Astrocyte of the spinal cord (primary cell): ENCODE data around the gene CASZ1.

Source experiments
- DNase-seq: peaks from one replicate; pipeline ENCODE4 v3.0.0; 2011; ENCODE audit warnings: low read depth, low spot score
- H3K4me3 ChIP-seq: 2 replicates; pipeline ENCODE4 v1.5.1; 2011; ENCODE audit warnings: low read depth, mild to moderate bottlenecking, low read length, moderate library complexity
- in situ Hi-C: cut with HindIII; loops from 2 replicates; pipeline ENCODE4 v1.10.0; 2017; ENCODE audit warnings: low sequenced_read_pairs
- TF ChIP-seq, protein P1 (sequence below): IDR thresholded peaks from 2 replicates; pipeline ENCODE4 v1.5.1; 2012; ENCODE audit warnings: low read depth, mild to moderate bottlenecking, low read length, inconsistent platforms

Gene CASZ1

DNA sequence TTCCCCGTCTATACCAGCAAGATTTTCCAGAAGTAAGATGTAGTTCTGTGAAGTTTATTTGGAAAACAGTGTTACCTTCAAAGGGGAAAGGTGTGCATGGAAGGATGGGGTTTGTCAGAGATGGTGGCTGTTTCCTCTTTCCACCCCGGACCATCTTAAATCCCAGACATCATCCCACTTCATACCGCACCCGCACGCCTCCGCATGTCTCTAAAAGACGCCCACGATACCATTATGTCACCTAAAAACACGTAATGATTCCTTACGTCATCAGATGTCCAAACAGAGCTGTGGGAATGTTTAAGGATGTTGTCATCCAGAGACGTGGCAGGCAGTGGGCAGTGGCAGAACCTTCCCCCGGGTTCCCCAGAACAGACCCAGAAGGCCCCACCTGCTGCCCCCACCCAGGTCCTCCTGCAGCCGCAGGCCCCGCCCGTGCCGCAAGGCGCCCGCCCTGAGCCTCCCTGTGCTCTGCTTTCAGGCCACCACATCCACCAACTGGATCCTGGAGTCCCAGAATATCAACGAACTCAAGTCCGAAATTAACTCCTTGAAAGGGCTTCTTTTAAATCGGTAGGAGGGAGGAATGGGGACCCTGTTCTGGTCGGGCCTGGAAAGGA lies 169.5 kb downstream of the CASZ1 start:
- TF ChIP-seq, protein P1, sequence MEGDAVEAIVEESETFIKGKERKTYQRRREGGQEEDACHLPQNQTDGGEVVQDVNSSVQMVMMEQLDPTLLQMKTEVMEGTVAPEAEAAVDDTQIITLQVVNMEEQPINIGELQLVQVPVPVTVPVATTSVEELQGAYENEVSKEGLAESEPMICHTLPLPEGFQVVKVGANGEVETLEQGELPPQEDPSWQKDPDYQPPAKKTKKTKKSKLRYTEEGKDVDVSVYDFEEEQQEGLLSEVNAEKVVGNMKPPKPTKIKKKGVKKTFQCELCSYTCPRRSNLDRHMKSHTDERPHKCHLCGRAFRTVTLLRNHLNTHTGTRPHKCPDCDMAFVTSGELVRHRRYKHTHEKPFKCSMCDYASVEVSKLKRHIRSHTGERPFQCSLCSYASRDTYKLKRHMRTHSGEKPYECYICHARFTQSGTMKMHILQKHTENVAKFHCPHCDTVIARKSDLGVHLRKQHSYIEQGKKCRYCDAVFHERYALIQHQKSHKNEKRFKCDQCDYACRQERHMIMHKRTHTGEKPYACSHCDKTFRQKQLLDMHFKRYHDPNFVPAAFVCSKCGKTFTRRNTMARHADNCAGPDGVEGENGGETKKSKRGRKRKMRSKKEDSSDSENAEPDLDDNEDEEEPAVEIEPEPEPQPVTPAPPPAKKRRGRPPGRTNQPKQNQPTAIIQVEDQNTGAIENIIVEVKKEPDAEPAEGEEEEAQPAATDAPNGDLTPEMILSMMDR: no peak
- in situ Hi-C loops: no loop called here
- DNase-seq: no peak
- H3K4me3 ChIP-seq: no peak overlapping the region

DNA sequence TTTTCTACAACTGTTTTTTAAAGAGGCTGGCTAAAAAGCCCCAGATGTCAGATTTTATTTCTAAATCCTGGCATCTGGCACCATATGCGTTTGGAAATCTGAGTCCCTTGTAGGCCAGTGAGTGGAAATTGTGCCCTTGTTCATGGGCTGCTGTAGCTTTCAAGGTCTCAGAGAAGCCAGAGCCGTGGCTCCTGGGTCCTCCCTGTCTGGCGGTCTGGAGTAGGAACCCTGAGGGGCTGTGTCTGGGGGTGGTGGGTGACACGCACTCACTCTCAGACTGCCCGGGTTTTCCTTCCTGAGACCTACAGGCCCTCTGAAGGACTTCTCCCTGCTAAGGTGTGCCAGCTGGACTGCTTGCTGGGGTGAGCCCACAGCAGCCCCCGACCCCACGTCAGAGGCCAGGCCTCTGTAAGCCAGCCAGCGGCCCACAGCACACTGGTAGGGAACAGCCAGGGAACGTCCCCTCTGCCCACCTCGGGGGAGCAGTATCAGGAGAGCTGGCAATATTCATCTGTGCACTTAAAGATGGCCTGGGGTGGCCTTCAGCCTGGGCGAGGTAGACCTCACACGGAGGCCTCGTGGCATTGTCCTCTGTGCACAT lies 170.2 kb downstream of the CASZ1 start:
- no peak overlapping the region for H3K4me3 ChIP-seq
- in situ Hi-C loops: no loop called here
- no peak for DNase-seq
- TF ChIP-seq, protein P1: no peak

DNA sequence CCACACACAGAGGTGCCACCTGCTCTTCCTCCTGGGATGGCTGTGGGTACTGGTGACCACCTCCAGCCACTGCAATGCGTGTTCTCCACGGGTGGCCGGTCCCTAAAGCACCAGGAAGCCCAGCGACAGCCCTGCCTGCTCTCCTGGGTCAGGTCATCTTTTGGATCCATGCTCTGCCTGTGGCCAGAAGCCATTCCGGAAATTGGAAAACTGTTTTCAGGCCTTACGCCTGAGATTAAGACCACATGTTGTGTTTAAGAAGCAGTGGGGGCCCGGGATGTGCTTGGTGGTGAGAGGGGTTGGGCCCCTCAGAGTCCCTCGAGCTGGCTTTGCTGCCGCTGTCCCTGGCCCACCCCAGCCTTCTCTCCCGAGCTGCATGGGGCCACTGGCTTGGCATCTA lies 170.9 kb downstream of the CASZ1 start:
- no peak overlapping the region for H3K4me3 ChIP-seq
- TF ChIP-seq, protein P1: no peak
- in situ Hi-C loops: no loop called here
- no peak for DNase-seq

DNA sequence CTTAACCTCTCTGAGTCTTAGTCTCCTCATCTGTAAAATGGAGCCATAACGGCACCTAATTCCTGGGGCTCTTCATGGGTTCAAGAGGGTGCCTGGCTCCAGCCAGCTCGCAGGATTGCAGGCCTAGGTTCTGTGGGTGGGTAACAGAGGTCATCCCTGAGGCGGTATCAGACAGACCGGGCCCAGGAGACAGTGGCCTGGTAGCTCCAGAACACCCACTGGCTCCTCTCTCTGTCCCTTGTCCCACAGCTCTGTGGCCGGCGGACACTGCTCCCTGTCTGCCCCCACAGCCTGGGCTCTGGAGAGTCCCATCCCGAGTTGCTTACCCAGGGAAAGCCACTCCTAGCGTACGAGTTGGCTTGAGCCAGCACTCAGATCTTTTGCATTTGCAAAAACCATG lies 171.4 kb downstream of the CASZ1 start:
- DNase-seq: no peak
- in situ Hi-C loops: no loop called here
- TF ChIP-seq, protein P1: no peak
- H3K4me3 ChIP-seq: no peak overlapping the region

DNA sequence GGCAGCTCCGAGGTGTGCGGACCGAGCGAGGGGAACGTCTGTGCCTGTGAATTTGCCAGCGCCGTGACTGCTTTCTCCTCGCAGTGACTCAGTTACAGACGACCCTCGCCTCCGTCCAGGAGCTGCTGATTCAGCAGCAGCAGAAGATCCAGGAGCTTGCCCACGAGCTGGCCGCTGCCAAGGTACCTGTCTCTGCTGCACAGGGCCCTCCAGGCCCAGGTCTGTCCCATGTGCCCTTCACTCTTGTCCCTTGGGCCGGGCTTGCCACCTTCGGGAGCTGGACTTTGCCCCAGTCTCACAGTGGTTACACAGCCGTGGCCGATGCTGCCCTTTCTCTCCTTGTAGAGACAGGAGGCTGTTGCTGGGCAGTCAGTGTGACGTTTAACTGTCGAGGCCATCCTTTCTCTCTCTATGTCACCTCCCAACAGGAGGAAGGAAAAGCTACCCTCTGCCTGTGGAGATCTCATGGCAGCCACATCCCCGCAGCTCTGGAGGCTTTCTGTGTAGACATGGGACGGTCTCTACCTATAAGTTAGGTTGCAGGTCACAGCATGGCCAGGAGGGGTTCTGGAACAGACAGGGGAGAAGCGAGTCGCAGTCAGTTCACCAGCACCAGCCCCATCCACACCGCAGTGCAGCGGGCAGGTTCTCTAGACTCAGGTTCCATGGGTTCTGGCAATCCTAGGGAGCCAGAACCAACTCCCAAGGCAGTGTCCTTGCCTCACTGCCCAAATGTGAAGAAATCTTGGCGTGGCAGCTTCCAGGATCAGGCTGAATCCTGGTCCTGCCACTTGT lies 172.0 kb downstream of the CASZ1 start:
- no peak for DNase-seq
- in situ Hi-C loops: no loop called here
- TF ChIP-seq, protein P1: no peak
- H3K4me3 ChIP-seq: no peak overlapping the region

DNA sequence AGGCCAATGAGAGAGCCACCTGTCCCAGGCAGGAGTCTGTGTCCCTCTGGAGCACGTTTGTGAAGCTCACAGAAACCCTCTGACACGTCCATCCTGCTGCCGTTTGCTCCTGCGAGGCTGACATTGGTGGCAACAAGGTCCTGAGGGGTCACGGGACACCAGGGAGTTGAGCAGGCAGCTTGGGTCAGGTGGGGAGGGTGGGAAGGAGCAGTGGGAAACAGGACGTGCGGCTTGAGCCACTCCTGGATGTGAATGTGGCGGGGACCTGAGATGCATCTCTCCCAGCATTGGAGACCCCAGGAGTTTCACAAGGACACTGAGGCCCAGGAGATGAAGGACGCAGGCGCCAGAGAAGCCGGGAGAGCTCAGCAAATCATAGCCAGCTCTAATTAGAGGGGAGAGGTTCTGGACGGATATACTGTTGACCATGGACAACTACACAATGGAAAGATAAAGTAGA lies 172.7 kb downstream of the CASZ1 start:
- TF ChIP-seq, protein P1: no peak
- H3K4me3 ChIP-seq: no peak overlapping the region
- in situ Hi-C loops: no loop called here
- DNase-seq: no peak
